ENCODE measurements around the gene KRT7.

Gene KRT7

DNA sequence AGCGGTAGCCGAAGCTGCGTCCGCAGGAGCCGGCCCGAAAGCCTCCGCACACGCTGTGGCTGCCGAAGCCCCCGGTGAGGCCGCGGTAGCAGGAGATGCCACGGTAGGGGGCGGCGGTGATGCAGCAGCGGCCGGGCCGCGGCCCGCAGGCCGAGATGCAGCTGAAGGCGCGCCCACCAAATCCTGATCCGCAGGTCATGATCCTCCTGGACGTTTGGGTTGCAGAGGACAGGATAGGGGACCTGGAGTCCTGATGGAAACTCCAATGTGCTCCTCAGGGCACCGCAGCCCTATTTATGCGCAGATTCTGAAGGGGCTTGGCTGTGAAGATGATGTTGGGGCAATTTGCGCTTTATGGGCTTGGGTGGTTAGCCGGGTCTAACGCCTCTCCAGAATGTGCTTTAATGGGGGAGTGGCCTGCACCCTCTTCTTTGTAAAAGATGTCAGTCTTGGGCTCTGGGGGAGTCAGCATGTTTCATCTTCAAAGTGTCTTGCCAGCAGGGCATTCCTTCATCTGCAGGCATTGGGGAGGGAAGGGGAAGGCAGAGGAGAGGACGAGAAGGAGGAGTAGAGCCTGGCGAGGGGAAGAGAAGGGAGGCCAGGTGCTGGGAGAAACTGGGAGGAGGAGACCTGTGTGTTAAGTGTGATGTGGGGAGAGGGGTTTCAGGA is 58.4 kb downstream of the KRT7 start, which contains the start of gene KRT81:
Gene KRT81 (minus strand): TSS at position 268 of the 669 bp plus-strand sequence. CDS start 69 bp downstream, at position 199.
- CTCF ChIA-PET = interaction anchor here (4.3 kb wide), 1 partner anchor 13 kb away, joined by 39 read pairs; no protein-coding TSS in a partner anchor
- POLR2A ChIA-PET = no interaction called here
- no peak for DNase-seq (ENCODE audit: extremely low spot score)
- TF ChIP-seq CTCF (IDR thresholded peaks at IDR 0.05; ENCODE audit: control extremely low read depth, extremely low read depth, low read depth, missing control alignments) = no peak

- ChIA-PET POLR2A (interaction anchor here (0.6 kb wide), 1 partner anchor 800 kb away, joined by 3 read pairs; no protein-coding TSS in a partner anchor), CTCF (interaction anchor here (1.2 to 4.3 kb wide), 4 partner anchors 13 to 79 kb away, joined by 4 to 39 read pairs (median 6); no protein-coding TSS in a partner anchor)
- no peak for TF ChIP-seq CTCF (IDR thresholded peaks at IDR 0.05; ENCODE audit: control extremely low read depth, extremely low read depth, low read depth, missing control alignments)
- no peak for DNase-seq (ENCODE audit: extremely low spot score)
These were observed 60.9 kb downstream of the KRT7 start for GRCh38 chr12:52293926-52294325.

GRCh38 chr12:52294803-52295202 is 61.8 kb downstream of the KRT7 start:
- CTCF ChIA-PET = interaction anchor here (1.0 to 4.3 kb wide), 6 partner anchors 11 to 78 kb away, joined by 3 to 39 read pairs (median 4); no protein-coding TSS in a partner anchor
- no peak for DNase-seq (ENCODE audit: extremely low spot score)
- TF ChIP-seq CTCF (IDR thresholded peaks at IDR 0.05; ENCODE audit: control extremely low read depth, extremely low read depth, low read depth, missing control alignments) = no peak
- POLR2A ChIA-PET = no interaction called here

DNA sequence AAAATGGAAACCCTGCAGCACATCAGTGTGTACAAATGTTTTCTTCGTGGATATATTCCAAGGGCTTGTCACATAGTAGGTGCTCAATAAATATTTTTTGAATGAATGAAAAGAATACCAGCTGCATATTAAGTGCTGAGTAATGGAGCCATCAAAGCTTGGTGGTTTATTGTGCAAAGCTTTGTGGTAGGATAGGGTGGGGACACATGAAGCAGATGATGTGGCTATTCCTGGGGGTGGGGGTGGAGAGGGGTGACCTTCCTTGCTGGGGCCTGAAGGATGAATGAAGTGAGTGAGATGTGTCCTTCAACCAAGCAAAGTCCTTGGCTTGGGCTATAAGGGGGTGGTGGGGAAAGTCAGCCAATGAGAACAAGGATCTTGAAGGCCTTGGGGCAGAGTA is 62.6 kb downstream of the KRT7 start:
- ChIA-PET POLR2A (no interaction called here), CTCF (interaction anchor here (1.0 to 4.3 kb wide), 6 partner anchors 11 to 139 kb away, joined by 3 to 39 read pairs (median 4); no protein-coding TSS in a partner anchor)
- no peak for DNase-seq (ENCODE audit: extremely low spot score)
- no peak for TF ChIP-seq CTCF (IDR thresholded peaks at IDR 0.05; ENCODE audit: control extremely low read depth, extremely low read depth, low read depth, missing control alignments)

DNA sequence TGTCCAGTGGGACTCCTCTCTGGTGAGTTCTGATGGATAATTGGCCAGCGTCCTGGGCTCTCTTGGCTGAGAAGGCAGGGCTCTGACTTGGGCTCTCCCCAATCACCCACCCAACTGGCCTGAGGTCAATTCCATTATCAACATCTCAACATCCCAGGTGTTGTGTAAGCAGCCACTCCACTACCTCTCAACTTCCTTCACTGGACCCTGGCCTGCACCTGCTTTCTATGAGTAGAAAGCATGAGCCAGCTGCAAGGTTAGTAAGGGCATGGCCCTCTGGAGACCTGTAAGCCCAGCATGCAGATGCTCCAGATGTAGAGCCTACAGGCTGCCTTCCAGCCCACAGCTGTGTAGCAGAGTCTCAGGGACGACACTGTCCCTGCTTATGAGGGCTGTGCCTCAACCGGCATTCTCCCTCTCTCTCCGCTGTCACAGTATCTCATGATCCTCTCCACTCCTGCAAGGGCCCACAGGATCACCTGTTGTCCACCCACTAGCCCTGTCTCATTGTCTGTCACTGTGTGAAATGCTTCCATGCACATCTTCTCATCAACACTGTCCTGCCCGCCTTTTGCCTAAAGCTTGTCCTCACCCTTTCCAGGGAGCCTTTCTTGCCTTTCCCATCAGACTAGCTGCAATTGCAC is 63.7 kb downstream of the KRT7 start:
- no peak for DNase-seq (ENCODE audit: extremely low spot score)
- no peak for TF ChIP-seq CTCF (IDR thresholded peaks at IDR 0.05; ENCODE audit: control extremely low read depth, extremely low read depth, low read depth, missing control alignments)
- CTCF ChIA-PET = interaction anchor here (1.3 to 1.5 kb wide), 4 partner anchors 10 to 140 kb away, joined by 3 to 7 read pairs (median 3); no protein-coding TSS in a partner anchor
- POLR2A ChIA-PET = no interaction called here
